HEK293 (cell line): ENCODE data around the gene CD48.

Experiments used
- CTCF ChIA-PET: fragments of 350-600 bp; formaldehyde crosslinking; extraction: SDS; loops from one replicate; lab custom pipeline; 2021; ENCODE audit warnings: antibody characterized with exemption; lab: Yijun Ruan, JAX
- POLR2A ChIA-PET: fragments of 300-600 bp; formaldehyde crosslinking; extraction: SDS; loops from one replicate; lab custom pipeline; 2020; ENCODE audit warnings: antibody characterized with exemption, inconsistent platforms; lab: Yijun Ruan, JAX
- H3K27ac ChIP-seq: fragments of 200-500 bp; sonication (Bioruptor generic); 2 replicates; pipeline ENCODE4 v1.5.1; 2014; ENCODE audit warnings: low read depth, low read length, control low read depth, inconsistent platforms; ENCODE audit errors: extremely low read depth
- H3K36me3 ChIP-seq, 2 experiments: fragments of 200-500 bp in 1 of 2; sonication (Bioruptor generic) in 1 of 2; 1 replicate in 1 of 2; 2 replicates in 1 of 2; pipeline ENCODE4 v1.5.1; 2014 to 2017; ENCODE audit warnings: inconsistent platforms in 2 of 2, low read length in 2 of 2; ENCODE audit not compliant: control insufficient read depth in 2 of 2, insufficient read depth in 1 of 2
- H3K4me1 ChIP-seq: fragments of 200-500 bp; sonication (Bioruptor generic); 2 replicates; pipeline ENCODE4 v1.5.1; 2014; ENCODE audit warnings: mild to moderate bottlenecking, low read length, inconsistent platforms; ENCODE audit not compliant: control insufficient read depth, insufficient read depth
- H3K4me3 ChIP-seq: 2 replicates; pipeline ENCODE4 v1.5.1; 2011; ENCODE audit warnings: low read depth, mild to moderate bottlenecking, control low read depth, low read length, moderate library complexity
- H3K9me3 ChIP-seq: fragments of 200-500 bp; sonication (Bioruptor generic); 2 replicates; pipeline ENCODE4 v1.5.1; 2014; ENCODE audit warnings: low read depth, low read length, inconsistent platforms; ENCODE audit not compliant: control insufficient read depth, insufficient read depth
- FEZF1 ChIP-seq: fragments of 450-650 bp; formaldehyde crosslinking; IDR thresholded peaks from 2 replicates; pipeline ENCODE4 v1.5.1; 2016; ENCODE audit warnings: missing biosample characterization, missing genetic modification characterization
- GLI4 ChIP-seq: fragments of 450-650 bp; formaldehyde crosslinking; IDR thresholded peaks from 2 replicates; pipeline ENCODE4 v1.5.1; 2016; ENCODE audit warnings: missing biosample characterization, missing genetic modification characterization
- HOXA7 ChIP-seq: sonication (generic); formaldehyde crosslinking; IDR thresholded peaks from 2 replicates; pipeline ENCODE4 v1.8.1; 2022; ENCODE audit warnings: missing genetic modification reagents, borderline replicate concordance
- IKZF3 ChIP-seq: fragments of 450-650 bp; IDR thresholded peaks from 2 replicates; pipeline ENCODE4 v1.5.0; 2018; ENCODE audit warnings: missing biosample characterization, mild to moderate bottlenecking, missing genetic modification characterization, moderate library complexity
- OVOL3 ChIP-seq: fragments of 450-650 bp; formaldehyde crosslinking; IDR thresholded peaks from 2 replicates; pipeline ENCODE4 v1.5.1; 2016; ENCODE audit warnings: missing biosample characterization, missing genetic modification characterization
- PRDM1 ChIP-seq: fragments of 450-650 bp; formaldehyde crosslinking; IDR thresholded peaks from 2 replicates; pipeline ENCODE4; 2016; ENCODE audit warnings: missing biosample characterization, missing genetic modification characterization
- SP2 ChIP-seq: fragments of 450-650 bp; formaldehyde crosslinking; IDR thresholded peaks from 2 replicates; pipeline ENCODE4 v1.5.1; 2016; ENCODE audit warnings: missing biosample characterization, missing genetic modification characterization
- YY2 ChIP-seq: fragments of 450-650 bp; formaldehyde crosslinking; IDR thresholded peaks from 2 replicates; pipeline ENCODE4 v1.5.1; 2016; ENCODE audit warnings: missing biosample characterization, missing genetic modification characterization
- ZNF10 ChIP-seq: fragments of 450-650 bp; formaldehyde crosslinking; IDR thresholded peaks from 2 replicates; pipeline ENCODE4 v1.5.1; 2017; ENCODE audit warnings: missing biosample characterization, missing genetic modification characterization
- ZNF175 ChIP-seq: fragments of 450-650 bp; formaldehyde crosslinking; IDR thresholded peaks from 2 replicates; pipeline ENCODE4 v1.5.1; 2016; ENCODE audit warnings: missing biosample characterization, missing genetic modification characterization
- ZNF19 ChIP-seq: fragments of 450-650 bp; formaldehyde crosslinking; IDR thresholded peaks from 2 replicates; pipeline ENCODE4; 2016; ENCODE audit warnings: missing biosample characterization, missing genetic modification characterization, low read depth
- ZNF354C ChIP-seq: fragments of 450-650 bp; formaldehyde crosslinking; IDR thresholded peaks from 2 replicates; pipeline ENCODE4 v1.5.1; 2016; ENCODE audit warnings: missing biosample characterization, missing genetic modification characterization, low read depth, borderline replicate concordance
- ZNF529 ChIP-seq: fragments of 450-650 bp; formaldehyde crosslinking; IDR thresholded peaks from 2 replicates; pipeline ENCODE4 v1.5.1; 2017; ENCODE audit warnings: missing genetic modification characterization, missing biosample characterization; ENCODE audit not compliant: insufficient replicate concordance
- ZNF610 ChIP-seq: fragments of 450-650 bp; formaldehyde crosslinking; IDR thresholded peaks from 2 replicates; pipeline ENCODE4 v1.5.1; 2016; ENCODE audit warnings: missing biosample characterization, missing genetic modification characterization, borderline replicate concordance
- ZNF629 ChIP-seq: fragments of 450-650 bp; formaldehyde crosslinking; IDR thresholded peaks from 2 replicates; pipeline ENCODE4 v1.5.1; 2017; ENCODE audit warnings: missing biosample characterization, missing genetic modification characterization
- ZNF747 ChIP-seq: fragments of 450-650 bp; formaldehyde crosslinking; IDR thresholded peaks from 2 replicates; pipeline ENCODE4 v1.5.1; 2016; ENCODE audit warnings: missing biosample characterization, missing genetic modification characterization
- ZNF785 ChIP-seq: fragments of 450-650 bp; formaldehyde crosslinking; IDR thresholded peaks from 2 replicates; pipeline ENCODE4 v1.5.1; 2016; ENCODE audit warnings: missing biosample characterization, missing genetic modification characterization
- ZNF791 ChIP-seq: fragments of 450-650 bp; formaldehyde crosslinking; IDR thresholded peaks from 2 replicates; pipeline ENCODE4 v1.5.1; 2016; ENCODE audit warnings: missing biosample characterization, missing genetic modification characterization
- ZNF830 ChIP-seq: fragments of 450-650 bp; IDR thresholded peaks from 2 replicates; pipeline ENCODE4 v1.5.0; 2018; ENCODE audit warnings: missing biosample characterization, missing genetic modification characterization, low read depth, mild to moderate bottlenecking, moderate library complexity
- TF ChIP-seq, protein P1 (sequence below): fragments of 450-650 bp; formaldehyde crosslinking; optimal IDR thresholded peaks from 2 replicates; pipeline ENCODE3; 2016; ENCODE audit warnings: missing biosample characterization, mild to moderate bottlenecking, missing genetic modification characterization
- TF ChIP-seq, protein P2 (sequence below): fragments of 450-650 bp; formaldehyde crosslinking; IDR thresholded peaks from 2 replicates; pipeline ENCODE4 v1.5.1; 2016; ENCODE audit warnings: missing biosample characterization, missing genetic modification characterization, low read depth
- TF ChIP-seq, protein P3 (sequence below): fragments of 450-650 bp; formaldehyde crosslinking; IDR thresholded peaks from 2 replicates; pipeline ENCODE4 v1.5.1; 2016; ENCODE audit warnings: missing biosample characterization, missing genetic modification characterization
- TF ChIP-seq, protein P4 (sequence below): fragments of 450-650 bp; IDR thresholded peaks from 2 replicates; pipeline ENCODE4 v1.5.1; 2018; ENCODE audit warnings: missing biosample characterization, mild to moderate bottlenecking, missing genetic modification characterization
- TF ChIP-seq, protein P5 (sequence below): fragments of 450-650 bp; formaldehyde crosslinking; IDR thresholded peaks from 2 replicates; pipeline ENCODE4 v1.5.1; 2017; ENCODE audit warnings: missing biosample characterization, missing genetic modification characterization
- TF ChIP-seq, protein P6 (sequence below): fragments of 450-650 bp; formaldehyde crosslinking; IDR thresholded peaks from 2 replicates; pipeline ENCODE4 v1.5.1; 2016; ENCODE audit warnings: missing biosample characterization, missing genetic modification characterization
- TF ChIP-seq, protein P7 (sequence below): fragments of 450-650 bp; formaldehyde crosslinking; IDR thresholded peaks from 2 replicates; pipeline ENCODE4 v1.5.1; 2016; ENCODE audit warnings: missing biosample characterization, missing genetic modification characterization, borderline replicate concordance

CD48 gene

DNA sequence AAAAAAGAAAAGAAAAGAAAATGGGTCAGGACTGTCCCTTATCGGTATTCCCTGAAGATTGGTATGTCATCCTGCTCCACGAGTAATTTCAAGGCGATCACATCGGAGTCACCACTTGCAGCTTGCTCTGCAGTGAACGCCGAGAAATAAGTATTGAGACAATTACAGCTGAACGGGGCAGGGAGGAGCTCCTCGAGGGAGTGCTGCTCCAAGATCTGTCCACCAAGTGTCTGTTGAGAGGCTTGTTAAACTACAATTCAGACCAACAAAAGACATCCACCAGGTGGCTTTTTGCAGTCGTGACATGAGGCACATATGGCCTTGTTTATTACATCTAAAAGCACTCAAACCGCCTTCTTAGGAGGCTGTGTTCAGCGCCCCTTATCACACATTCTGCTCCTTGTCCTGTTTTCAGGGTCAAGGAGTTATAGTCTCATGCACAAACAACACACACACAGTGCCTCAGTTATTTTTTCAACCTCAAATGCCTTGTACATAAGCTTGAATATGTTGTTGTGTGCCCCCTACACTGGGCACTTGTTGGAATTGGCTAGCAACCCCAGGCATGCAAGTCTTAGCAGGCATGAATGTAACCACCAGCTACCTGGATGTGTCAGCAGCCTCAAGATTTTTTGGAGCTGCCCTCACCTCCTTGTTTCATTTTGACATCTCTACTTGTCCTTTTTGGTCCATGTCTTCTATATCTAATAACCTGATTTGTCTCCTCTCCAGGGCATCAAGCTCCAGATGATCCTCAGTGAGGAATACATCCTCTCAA lies 13.0 kb upstream of the CD48 start:
- H3K27ac ChIP-seq = no peak overlapping the region
- TF ChIP-seq ZNF354C = no peak
- TF ChIP-seq ZNF791 (tag by site-specific recombination) = no peak
- TF ChIP-seq FEZF1 (tag by site-specific recombination) = 0 out of 2 replicates have a peak, but pooled peaks have one; percentile 7
- no peak for TF ChIP-seq GLI4 (tag by site-specific recombination)
- TF ChIP-seq ZNF19 (tag by site-specific recombination) = no peak
- TF ChIP-seq, protein P1, sequence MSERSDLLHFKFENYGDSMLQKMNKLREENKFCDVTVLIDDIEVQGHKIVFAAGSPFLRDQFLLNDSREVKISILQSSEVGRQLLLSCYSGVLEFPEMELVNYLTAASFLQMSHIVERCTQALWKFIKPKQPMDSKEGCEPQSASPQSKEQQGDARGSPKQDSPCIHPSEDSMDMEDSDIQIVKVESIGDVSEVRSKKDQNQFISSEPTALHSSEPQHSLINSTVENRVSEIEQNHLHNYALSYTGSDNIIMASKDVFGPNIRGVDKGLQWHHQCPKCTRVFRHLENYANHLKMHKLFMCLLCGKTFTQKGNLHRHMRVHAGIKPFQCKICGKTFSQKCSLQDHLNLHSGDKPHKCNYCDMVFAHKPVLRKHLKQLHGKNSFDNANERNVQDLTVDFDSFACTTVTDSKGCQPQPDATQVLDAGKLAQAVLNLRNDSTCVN (tag by site-specific recombination) = no peak
- TF ChIP-seq, protein P2, sequence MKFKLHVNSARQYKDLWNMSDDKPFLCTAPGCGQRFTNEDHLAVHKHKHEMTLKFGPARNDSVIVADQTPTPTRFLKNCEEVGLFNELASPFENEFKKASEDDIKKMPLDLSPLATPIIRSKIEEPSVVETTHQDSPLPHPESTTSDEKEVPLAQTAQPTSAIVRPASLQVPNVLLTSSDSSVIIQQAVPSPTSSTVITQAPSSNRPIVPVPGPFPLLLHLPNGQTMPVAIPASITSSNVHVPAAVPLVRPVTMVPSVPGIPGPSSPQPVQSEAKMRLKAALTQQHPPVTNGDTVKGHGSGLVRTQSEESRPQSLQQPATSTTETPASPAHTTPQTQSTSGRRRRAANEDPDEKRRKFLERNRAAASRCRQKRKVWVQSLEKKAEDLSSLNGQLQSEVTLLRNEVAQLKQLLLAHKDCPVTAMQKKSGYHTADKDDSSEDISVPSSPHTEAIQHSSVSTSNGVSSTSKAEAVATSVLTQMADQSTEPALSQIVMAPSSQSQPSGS (tag by site-specific recombination) = no peak
- no peak for TF ChIP-seq ZNF10 (tag by site-specific recombination)
- no peak for TF ChIP-seq SP2 (tag by site-specific recombination)
- no peaks in the 10 kb centered on the region for H3K4me1 ChIP-seq
- H3K9me3 ChIP-seq = no peaks in the 10 kb centered on the region
- H3K4me3 ChIP-seq = no peak overlapping the region
- no peaks in the 10 kb centered on the region for H3K36me3 ChIP-seq
- CTCF ChIA-PET = interaction anchor here (0.6 to 5.2 kb wide), 13 partner anchors 9 to 373 kb away, joined by 3 to 62 read pairs (median 4); partner anchors contain the start of genes ITLN2 and KLHDC9
- POLR2A ChIA-PET = no interaction called here

DNA sequence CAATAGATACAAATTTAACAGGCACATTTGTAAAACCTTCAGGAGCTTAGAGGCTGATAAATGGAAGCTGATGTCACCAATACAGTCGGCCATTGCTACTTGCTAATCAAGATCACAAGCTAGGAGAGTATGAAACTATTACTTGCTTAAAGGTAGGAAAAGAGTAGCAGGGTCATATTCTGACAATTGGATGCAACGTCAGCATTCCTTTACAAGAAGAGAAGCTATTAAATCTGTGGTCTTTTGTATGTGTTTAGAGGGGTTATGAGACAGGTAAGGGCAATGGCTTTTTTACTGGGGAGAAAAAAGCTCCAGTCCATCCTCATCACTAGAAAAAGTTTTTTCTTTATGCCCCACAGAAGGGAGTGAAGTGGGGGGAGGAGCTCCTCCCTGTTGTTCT lies 11.7 kb upstream of the CD48 start:
- H3K9me3 ChIP-seq = no peaks in the 10 kb centered on the region
- CTCF ChIA-PET = interaction anchor here (0.5 to 3.5 kb wide), 7 partner anchors 13 to 774 kb away, joined by 3 to 28 read pairs (median 5); no protein-coding TSS in a partner anchor
- POLR2A ChIA-PET = no interaction called here
- H3K4me1 ChIP-seq = no peaks in the 10 kb centered on the region
- H3K36me3 ChIP-seq = no peaks in the 10 kb centered on the region
- H3K4me3 ChIP-seq = no peak overlapping the region
- no peak overlapping the region for H3K27ac ChIP-seq
- TF ChIP-seq ZNF830 (tag by site-specific recombination) (no peak), OVOL3 (no peak), ZNF175 (tag by site-specific recombination) (no peak), IKZF3 (tag by site-specific recombination) (no peak), ZNF629 (tag by site-specific recombination) (no peak), ZNF529 (tag by site-specific recombination) (no peak), HOXA7 (CRISPR knock-in tag) (no peak), YY2 (tag by site-specific recombination) (no peak), PRDM1 (tag by site-specific recombination) (no peak), ZNF747 (tag by site-specific recombination) (no peak), ZNF610 (tag by site-specific recombination) (no peak), ZNF785 (tag by site-specific recombination) (no peak)
- TF ChIP-seq, protein P3, sequence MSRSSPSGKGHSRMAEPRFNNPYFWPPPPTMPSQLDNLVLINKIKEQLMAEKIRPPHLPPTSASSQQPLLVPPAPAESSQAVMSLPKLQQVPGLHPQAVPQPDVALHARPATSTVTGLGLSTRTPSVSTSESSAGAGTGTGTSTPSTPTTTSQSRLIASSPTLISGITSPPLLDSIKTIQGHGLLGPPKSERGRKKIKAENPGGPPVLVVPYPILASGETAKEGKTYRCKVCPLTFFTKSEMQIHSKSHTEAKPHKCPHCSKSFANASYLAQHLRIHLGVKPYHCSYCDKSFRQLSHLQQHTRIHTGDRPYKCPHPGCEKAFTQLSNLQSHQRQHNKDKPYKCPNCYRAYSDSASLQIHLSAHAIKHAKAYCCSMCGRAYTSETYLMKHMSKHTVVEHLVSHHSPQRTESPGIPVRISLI (tag by site-specific recombination) = no peak
- TF ChIP-seq, protein P4, sequence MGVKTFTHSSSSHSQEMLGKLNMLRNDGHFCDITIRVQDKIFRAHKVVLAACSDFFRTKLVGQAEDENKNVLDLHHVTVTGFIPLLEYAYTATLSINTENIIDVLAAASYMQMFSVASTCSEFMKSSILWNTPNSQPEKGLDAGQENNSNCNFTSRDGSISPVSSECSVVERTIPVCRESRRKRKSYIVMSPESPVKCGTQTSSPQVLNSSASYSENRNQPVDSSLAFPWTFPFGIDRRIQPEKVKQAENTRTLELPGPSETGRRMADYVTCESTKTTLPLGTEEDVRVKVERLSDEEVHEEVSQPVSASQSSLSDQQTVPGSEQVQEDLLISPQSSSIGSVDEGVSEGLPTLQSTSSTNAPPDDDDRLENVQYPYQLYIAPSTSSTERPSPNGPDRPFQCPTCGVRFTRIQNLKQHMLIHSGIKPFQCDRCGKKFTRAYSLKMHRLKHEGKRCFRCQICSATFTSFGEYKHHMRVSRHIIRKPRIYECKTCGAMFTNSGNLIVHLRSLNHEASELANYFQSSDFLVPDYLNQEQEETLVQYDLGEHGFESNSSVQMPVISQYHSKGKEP (tag by site-specific recombination) = no peak
- TF ChIP-seq, protein P5, sequence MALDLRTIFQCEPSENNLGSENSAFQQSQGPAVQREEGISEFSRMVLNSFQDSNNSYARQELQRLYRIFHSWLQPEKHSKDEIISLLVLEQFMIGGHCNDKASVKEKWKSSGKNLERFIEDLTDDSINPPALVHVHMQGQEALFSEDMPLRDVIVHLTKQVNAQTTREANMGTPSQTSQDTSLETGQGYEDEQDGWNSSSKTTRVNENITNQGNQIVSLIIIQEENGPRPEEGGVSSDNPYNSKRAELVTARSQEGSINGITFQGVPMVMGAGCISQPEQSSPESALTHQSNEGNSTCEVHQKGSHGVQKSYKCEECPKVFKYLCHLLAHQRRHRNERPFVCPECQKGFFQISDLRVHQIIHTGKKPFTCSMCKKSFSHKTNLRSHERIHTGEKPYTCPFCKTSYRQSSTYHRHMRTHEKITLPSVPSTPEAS = no peak
- TF ChIP-seq, protein P6, sequence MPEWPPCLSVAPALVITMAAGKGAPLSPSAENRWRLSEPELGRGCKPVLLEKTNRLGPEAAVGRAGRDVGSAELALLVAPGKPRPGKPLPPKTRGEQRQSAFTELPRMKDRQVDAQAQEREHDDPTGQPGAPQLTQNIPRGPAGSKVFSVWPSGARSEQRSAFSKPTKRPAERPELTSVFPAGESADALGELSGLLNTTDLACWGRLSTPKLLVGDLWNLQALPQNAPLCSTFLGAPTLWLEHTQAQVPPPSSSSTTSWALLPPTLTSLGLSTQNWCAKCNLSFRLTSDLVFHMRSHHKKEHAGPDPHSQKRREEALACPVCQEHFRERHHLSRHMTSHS (tag by site-specific recombination) = no peak
- TF ChIP-seq, protein P7, sequence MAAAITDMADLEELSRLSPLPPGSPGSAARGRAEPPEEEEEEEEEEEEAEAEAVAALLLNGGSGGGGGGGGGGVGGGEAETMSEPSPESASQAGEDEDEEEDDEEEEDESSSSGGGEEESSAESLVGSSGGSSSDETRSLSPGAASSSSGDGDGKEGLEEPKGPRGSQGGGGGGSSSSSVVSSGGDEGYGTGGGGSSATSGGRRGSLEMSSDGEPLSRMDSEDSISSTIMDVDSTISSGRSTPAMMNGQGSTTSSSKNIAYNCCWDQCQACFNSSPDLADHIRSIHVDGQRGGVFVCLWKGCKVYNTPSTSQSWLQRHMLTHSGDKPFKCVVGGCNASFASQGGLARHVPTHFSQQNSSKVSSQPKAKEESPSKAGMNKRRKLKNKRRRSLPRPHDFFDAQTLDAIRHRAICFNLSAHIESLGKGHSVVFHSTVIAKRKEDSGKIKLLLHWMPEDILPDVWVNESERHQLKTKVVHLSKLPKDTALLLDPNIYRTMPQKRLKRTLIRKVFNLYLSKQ (tag by site-specific recombination) = no peak
